ENCODE data around the gene CLMP. TPM values are rescaled to one million over a fixed set of nuclear protein-coding genes. Genes with fewer than 3 reads are reported as not detected.

CLMP gene, protein sequence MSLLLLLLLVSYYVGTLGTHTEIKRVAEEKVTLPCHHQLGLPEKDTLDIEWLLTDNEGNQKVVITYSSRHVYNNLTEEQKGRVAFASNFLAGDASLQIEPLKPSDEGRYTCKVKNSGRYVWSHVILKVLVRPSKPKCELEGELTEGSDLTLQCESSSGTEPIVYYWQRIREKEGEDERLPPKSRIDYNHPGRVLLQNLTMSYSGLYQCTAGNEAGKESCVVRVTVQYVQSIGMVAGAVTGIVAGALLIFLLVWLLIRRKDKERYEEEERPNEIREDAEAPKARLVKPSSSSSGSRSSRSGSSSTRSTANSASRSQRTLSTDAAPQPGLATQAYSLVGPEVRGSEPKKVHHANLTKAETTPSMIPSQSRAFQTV
- total RNA-seq (13.9 TPM), polyA plus RNA-seq (ENCODE audit: insufficient read depth in 1 of 8, insufficient read length in 8 of 8, low replicate concordance in 1 of 8) (10 to 100 TPM; 12.7 to 27.4 (median 18.1) TPM)
- long read RNA-seq, donor 1, full-length matches to known transcripts: 2 of 2 reads
- long read RNA-seq, donor 1, partial matches to known transcripts: 0 of 2 reads
- long read RNA-seq, donor 1, other reads (novel, unspliced or antisense): 0 of 2 reads
- long read RNA-seq, donor 2: 0 reads
- long read RNA-seq, donor 3, full-length matches to known transcripts: 4 of 4 reads
- long read RNA-seq, donor 3, partial matches to known transcripts: 0 of 4 reads
- long read RNA-seq, donor 3, other reads (novel, unspliced or antisense): 0 of 4 reads
- long read RNA-seq, donor 4, full-length matches to known transcripts: 3 of 3 reads
- long read RNA-seq, donor 4, partial matches to known transcripts: 0 of 3 reads
- long read RNA-seq, donor 4, other reads (novel, unspliced or antisense): 0 of 3 reads
- long read RNA-seq, donor 5, full-length matches to known transcripts: 15 of 25 reads
- long read RNA-seq, donor 5, partial matches to known transcripts: 10 of 25 reads
- long read RNA-seq, donor 5, other reads (novel, unspliced or antisense): 0 of 25 reads
- long read RNA-seq, donor 6, full-length matches to known transcripts: 2 of 2 reads
- long read RNA-seq, donor 6, partial matches to known transcripts: 0 of 2 reads
- long read RNA-seq, donor 6, other reads (novel, unspliced or antisense): 0 of 2 reads
- long read RNA-seq, donor 7, full-length matches to known transcripts: 4 of 4 reads
- long read RNA-seq, donor 7, partial matches to known transcripts: 0 of 4 reads
- long read RNA-seq, donor 7, other reads (novel, unspliced or antisense): 0 of 4 reads
- long read RNA-seq, donor 8, full-length matches to known transcripts: 3 of 3 reads
- long read RNA-seq, donor 8, partial matches to known transcripts: 0 of 3 reads
- long read RNA-seq, donor 8, other reads (novel, unspliced or antisense): 0 of 3 reads
- long read RNA-seq, donor 9, full-length matches to known transcripts: 2 of 2 reads
- long read RNA-seq, donor 9, partial matches to known transcripts: 0 of 2 reads
- long read RNA-seq, donor 9, other reads (novel, unspliced or antisense): 0 of 2 reads
- long read RNA-seq, donor 10, full-length matches to known transcripts: 3 of 3 reads
- long read RNA-seq, donor 10, partial matches to known transcripts: 0 of 3 reads
- long read RNA-seq, donor 10, other reads (novel, unspliced or antisense): 0 of 3 reads
- long read RNA-seq, donor 11, full-length matches to known transcripts: 5 of 5 reads
- long read RNA-seq, donor 11, partial matches to known transcripts: 0 of 5 reads
- long read RNA-seq, donor 11, other reads (novel, unspliced or antisense): 0 of 5 reads

DNA sequence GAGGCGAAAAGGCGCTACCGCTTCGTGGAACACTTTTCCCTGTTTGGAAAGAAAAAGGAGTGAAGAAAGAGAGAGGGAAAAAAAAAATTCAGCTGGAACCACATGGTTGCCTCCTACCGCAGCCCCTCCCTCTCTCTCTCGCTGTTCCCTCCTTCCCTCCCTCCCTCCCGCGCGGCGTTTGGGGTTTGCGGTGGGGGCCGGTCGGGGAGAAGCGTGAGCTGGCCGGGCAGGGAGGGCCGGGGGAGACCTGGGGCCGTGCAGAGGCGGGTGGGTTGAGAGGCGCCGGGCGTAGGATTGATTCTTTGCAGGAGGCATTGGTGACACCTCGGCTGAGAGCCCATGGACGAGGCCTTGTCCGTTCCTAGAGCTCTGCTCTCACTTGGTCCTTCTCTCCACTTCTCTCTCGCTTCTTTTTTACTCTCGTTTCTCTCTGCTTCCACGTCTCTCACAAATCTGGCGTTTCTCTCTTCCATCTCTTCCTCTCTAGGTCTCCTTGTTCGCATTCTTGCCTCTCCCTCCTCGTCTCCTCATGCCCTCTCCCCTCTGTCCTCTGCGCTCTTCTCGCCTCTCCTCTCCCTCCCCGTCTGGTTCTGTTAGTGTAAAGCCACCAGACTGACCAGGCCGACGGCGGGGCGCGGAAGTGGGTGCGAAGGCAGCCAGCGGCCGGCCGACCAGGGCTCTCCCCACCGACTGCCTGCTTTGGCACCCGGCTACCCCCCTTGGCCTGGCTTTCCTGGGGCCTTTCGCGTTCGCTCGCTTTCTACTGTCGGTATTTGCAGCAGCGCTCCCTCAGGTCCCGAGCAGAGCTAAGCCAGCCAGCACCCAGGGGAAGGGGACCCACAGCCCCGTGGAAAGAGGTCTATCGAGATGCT lies at the start of gene CLMP:
Gene CLMP, minus strand, starts transcription at position 61 of the 872 bp plus-strand sequence. CDS start 308 bp downstream, outside the sequence.
- no peaks in the 10 kb centered on the region for H3K9me3 ChIP-seq (replicated peaks; ENCODE audit: control insufficient read depth, low read depth, low read length)
- H3K27ac ChIP-seq (ENCODE audit: low read length): peak within 1 kb of the TSS; percentile 85
- H3K27me3 ChIP-seq (ENCODE audit: control insufficient read depth, insufficient read depth, low read length): peaks cover 46% of the 10 kb centered on the region
- peak; percentile 89 for DNase-seq
- peak within 1 kb of the TSS; percentile 56 for H3K4me3 ChIP-seq (ENCODE audit: low read length)
- WGBS (ENCODE audit: insufficient coverage): 4% methylated on average over 33 of the region's 53 CpGs
- no peaks in the 10 kb centered on the region for H3K36me3 ChIP-seq (ENCODE audit: control insufficient read depth, insufficient read depth, low read length)
- H3K4me1 ChIP-seq (ENCODE audit: control insufficient read depth, insufficient read depth, low read length): peaks cover 28% of the 10 kb centered on the region

DNA sequence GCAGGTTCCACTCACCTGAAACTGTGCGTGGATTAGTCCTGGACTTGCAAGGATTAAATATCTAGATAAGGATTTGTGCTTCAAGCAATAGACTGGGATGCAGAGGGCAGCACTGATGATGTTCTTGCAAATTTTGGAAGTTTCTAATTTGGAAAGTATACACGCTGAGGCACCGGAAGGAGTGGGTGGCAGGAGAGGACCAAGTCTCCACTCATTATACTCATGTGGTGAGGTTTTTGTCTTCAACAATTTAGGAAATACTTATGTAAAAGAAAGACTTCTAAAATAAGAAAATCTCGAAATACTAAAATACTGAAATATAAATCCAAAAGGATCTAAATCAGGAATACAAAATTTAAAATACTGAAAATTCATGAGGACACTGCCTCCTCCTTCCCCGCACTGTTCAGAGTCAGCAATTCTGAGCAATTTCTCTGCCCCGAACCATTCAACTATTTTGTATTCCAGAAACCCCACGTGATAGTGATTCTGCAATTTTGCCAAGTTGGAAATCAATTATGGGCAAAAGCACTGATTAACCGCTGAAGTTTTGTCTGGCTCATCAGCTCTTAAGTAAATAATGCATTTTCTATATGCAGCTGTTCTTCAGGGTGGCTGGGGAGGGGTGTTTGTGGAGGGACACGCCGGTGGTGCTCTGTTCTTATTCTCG lies 47.0 kb upstream of the CLMP start:
- DNase-seq: no peak
- 54% methylated on average over 3 of the region's 11 CpGs for WGBS (ENCODE audit: insufficient coverage)
- H3K27me3 ChIP-seq (ENCODE audit: control insufficient read depth, insufficient read depth, low read length): no peaks in the 10 kb centered on the region
- no peaks in the 10 kb centered on the region for H3K9me3 ChIP-seq (replicated peaks; ENCODE audit: control insufficient read depth, low read depth, low read length)
- H3K36me3 ChIP-seq (ENCODE audit: control insufficient read depth, insufficient read depth, low read length): no peaks in the 10 kb centered on the region
- no peak overlapping the region for H3K27ac ChIP-seq (ENCODE audit: low read length)
- no peak overlapping the region for H3K4me3 ChIP-seq (ENCODE audit: low read length)
- peaks cover 4% of the 10 kb centered on the region for H3K4me1 ChIP-seq (ENCODE audit: control insufficient read depth, insufficient read depth, low read length)

DNA sequence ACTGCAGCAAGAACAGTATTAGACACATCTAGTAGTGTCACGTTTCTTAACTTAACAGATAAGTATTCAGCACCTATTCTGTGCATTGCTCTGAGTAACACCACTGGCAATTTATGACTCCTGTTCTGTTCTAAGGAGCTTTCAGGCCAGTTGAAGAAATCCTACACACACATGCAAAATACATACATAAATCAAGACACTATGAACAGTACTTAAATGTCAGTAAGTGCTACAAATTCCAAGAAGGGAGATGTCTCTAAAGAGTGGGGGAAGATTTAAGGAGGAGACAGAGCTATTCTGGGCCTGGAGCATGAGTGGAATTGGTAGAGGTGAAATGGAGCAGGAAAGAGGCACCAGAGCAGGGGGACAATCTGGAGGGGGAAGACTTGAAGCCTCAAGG lies 46.2 kb upstream of the CLMP start:
- Histone ChIP-seq H3K27me3 (ENCODE audit: control insufficient read depth, insufficient read depth, low read length) (no peaks in the 10 kb centered on the region), H3K36me3 (ENCODE audit: control insufficient read depth, insufficient read depth, low read length) (no peaks in the 10 kb centered on the region), H3K4me1 (ENCODE audit: control insufficient read depth, insufficient read depth, low read length) (no peaks in the 10 kb centered on the region), H3K27ac (ENCODE audit: low read length) (no peak overlapping the region), H3K9me3 (replicated peaks; ENCODE audit: control insufficient read depth, low read depth, low read length) (no peaks in the 10 kb centered on the region), H3K4me3 (ENCODE audit: low read length) (no peak overlapping the region)
- WGBS (ENCODE audit: insufficient coverage): no CpG with 5 or more reads among the region's 1 CpG
- no peak for DNase-seq

DNA sequence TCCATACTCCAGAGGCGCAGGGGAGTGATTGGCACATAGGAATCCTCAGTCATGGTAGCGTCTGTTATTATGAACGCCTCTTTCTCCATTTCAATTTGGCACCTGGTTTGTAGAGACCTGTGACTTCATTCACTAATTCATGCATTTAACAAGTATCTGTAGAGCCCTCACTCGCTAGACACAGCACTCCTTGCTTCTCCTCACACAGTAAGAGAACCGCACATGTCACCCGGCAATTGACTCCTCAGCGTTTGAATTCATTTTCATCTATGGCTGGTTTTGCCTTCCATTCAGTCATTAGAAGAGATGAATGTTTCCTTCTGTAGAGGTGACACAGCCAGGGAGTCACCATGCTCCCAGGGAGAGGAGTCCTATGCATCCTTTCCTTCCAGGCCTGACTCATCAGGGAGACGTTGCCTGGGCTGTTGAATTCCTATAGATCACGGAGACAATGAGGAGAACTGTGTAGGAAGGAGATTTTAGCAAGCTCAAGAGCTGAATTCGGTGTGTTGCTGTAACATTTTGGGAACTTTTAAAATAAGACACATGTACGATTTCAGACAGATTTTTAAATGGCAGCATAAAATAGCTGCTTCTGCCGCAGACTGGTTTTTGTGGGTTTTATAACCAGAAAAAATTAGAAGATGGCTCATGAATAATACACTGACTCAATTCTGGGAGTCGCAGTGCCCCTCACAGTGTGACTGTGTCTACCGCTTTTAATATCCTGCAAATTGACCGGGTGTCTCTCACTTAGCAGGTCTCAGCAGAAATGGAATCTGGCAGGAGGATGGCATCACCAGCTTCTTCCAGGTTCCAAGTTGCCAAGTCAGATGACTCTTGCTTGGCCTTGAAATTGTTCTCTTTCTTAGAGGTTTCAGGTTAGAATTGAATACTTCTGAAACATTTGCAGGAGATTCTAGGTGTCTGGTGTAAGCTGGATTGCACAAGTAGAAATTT lies 44.4 kb upstream of the CLMP start:
- 84% methylated on average over 11 of the region's 15 CpGs for WGBS (ENCODE audit: insufficient coverage)
- DNase-seq: no peak
- Histone ChIP-seq H3K4me1 (ENCODE audit: control insufficient read depth, insufficient read depth, low read length) (no peaks in the 10 kb centered on the region), H3K4me3 (ENCODE audit: low read length) (no peak overlapping the region), H3K27ac (ENCODE audit: low read length) (no peak overlapping the region), H3K9me3 (replicated peaks; ENCODE audit: control insufficient read depth, low read depth, low read length) (no peaks in the 10 kb centered on the region), H3K36me3 (ENCODE audit: control insufficient read depth, insufficient read depth, low read length) (no peaks in the 10 kb centered on the region), H3K27me3 (ENCODE audit: control insufficient read depth, insufficient read depth, low read length) (no peaks in the 10 kb centered on the region)

DNA sequence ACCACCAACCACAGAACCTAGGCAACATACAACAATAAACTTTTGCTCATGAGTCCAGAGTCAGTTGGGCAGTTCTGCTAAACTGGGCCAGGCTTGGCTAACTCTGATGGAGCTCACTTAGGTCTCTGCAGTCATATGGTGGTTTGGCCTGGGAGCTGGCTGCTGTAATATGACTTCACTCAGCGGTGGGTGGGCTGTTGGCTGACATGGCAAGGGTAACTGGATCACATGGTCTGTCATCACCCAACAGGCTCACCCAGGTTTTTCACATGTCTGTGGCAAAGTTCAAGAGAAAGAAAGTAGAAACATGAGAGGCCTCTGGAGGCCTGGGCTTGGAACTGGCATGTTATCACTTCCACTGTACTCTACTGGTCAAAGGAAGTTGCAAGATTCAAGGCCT lies 43.2 kb upstream of the CLMP start:
- Histone ChIP-seq H3K27ac (ENCODE audit: low read length) (no peak overlapping the region), H3K27me3 (ENCODE audit: control insufficient read depth, insufficient read depth, low read length) (no peaks in the 10 kb centered on the region), H3K36me3 (ENCODE audit: control insufficient read depth, insufficient read depth, low read length) (no peaks in the 10 kb centered on the region), H3K4me3 (ENCODE audit: low read length) (no peak overlapping the region), H3K9me3 (replicated peaks; ENCODE audit: control insufficient read depth, low read depth, low read length) (no peaks in the 10 kb centered on the region), H3K4me1 (ENCODE audit: control insufficient read depth, insufficient read depth, low read length) (peaks cover 2% of the 10 kb centered on the region)
- DNase-seq: no peak
- WGBS (ENCODE audit: insufficient coverage): 60% methylated on average over 1 of the region's 1 CpG

DNA sequence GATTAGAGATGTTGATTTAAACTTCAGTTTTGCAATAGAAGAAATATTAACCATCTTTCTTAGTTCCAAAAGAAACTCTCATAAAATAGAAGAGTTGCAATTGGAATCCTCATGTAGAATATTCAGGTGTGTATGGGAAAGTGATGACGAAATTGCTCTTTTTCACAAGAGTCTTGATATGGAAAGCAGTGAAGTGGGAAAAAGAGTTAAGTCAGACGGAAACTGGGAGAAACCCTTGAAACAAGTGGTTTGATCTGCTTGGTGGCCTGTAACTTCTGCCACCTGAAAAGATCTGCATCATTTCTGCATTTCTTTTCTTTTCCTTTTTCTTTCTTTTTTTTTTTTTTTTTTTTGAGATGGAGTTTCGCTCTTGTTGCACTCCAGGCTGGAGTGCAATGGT lies 41.8 kb upstream of the CLMP start:
- H3K27ac ChIP-seq (ENCODE audit: low read length): no peak overlapping the region
- H3K27me3 ChIP-seq (ENCODE audit: control insufficient read depth, insufficient read depth, low read length): no peaks in the 10 kb centered on the region
- H3K4me1 ChIP-seq (ENCODE audit: control insufficient read depth, insufficient read depth, low read length): peaks cover 2% of the 10 kb centered on the region
- H3K36me3 ChIP-seq (ENCODE audit: control insufficient read depth, insufficient read depth, low read length): no peaks in the 10 kb centered on the region
- WGBS (ENCODE audit: insufficient coverage): 100% methylated on average over 1 of the region's 3 CpGs
- DNase-seq: no peak
- H3K4me3 ChIP-seq (ENCODE audit: low read length): no peak overlapping the region
- H3K9me3 ChIP-seq (replicated peaks; ENCODE audit: control insufficient read depth, low read depth, low read length): no peaks in the 10 kb centered on the region

DNA sequence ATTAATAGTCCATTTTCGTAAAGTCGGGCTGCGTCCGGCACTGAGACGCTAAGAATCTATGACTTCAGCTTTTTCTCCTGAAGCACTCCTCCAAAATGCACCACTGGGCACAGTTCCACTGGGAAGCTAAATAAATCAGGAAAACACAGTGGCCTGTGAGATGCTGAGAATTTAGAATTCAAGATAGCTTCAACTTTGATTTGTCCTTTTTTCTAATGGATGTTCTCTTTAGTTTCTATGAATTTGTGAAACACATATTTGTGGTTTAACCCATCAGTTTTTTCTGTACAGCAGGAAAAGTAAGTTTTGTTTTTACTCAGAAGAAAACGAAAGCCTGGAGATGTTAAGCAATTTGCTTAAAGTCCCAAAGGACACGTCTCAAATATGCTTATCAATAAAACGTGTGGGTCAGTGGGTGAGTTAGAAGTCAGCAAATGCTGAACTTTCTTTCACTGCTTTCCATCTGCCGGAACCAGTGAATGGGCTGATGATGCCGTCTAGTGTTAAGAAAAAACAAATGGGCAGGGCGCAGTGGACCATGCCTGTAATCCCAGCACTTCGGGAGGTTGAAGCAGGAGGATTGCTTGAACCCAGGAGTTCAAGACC lies 40.7 kb upstream of the CLMP start:
- Histone ChIP-seq H3K4me1 (ENCODE audit: control insufficient read depth, insufficient read depth, low read length) (peaks cover 2% of the 10 kb centered on the region), H3K9me3 (replicated peaks; ENCODE audit: control insufficient read depth, low read depth, low read length) (no peaks in the 10 kb centered on the region), H3K4me3 (ENCODE audit: low read length) (no peak overlapping the region), H3K27ac (ENCODE audit: low read length) (no peak overlapping the region), H3K27me3 (ENCODE audit: control insufficient read depth, insufficient read depth, low read length) (no peaks in the 10 kb centered on the region), H3K36me3 (ENCODE audit: control insufficient read depth, insufficient read depth, low read length) (no peaks in the 10 kb centered on the region)
- no peak for DNase-seq
- WGBS (ENCODE audit: insufficient coverage): 70% methylated on average over 12 of the region's 12 CpGs

All from muscle of leg (tissue), 16 donors.